ENCODE results near the gene SLC9A5.
A peak's percentile ranks its signal among the peaks of the same experiment; 100 is the strongest.

SLC9A5 gene

DNA sequence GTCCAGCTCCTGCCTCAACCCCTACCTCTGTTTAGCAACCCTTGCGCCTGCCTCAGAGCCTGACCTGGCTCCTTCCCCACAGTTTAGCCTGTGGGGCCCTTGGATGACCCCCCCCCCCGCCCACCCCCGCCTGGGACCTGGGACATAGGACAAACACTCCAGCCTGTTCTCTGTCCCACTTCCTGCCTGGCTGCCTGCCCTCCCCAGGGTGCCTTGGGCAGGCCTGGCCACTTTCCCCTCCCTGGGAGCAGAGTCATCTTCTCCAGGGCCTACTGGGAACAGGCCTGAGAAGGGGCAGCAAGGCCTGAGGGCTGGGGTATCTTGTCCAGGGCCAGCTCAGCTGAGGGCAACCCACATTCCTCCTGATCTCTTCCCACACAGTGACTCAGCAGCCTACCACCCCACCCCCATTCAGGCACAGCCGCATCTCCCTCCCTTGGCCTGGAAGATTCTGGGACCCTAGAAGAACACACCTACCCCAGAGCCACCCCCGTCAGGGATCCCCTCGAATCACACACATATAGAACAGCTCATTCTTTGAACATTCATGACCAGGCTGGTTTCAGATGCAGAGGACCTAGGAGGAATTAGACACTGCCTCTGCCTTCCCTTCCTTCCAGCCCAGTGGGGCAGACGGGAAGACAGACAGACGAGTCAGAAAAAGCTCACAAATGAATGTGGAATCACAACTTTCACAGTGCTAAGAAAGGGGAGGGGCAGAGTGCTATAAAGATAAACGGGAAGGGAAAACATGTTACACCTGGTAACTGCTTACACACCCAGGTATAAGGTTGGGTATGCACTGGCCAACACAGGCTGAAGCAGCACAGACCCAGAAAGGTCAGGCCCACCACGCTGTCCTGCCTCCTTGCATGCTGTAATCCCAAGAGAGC lies 7.5 kb upstream of the SLC9A5 start:
- peaks cover 47% of the 10 kb centered on the region for H3K79me2 ChIP-seq (ENCODE audit: control insufficient read depth, insufficient read depth, low read length, unreplicated experiment)
- peak overlapping the region; percentile 98 for H3K27ac ChIP-seq (ENCODE audit: low read depth, low read length)
- H3K4me3 ChIP-seq (ENCODE audit: low read depth, low read length) = peak overlapping the region; percentile 39; the same call in 1 of the 2 replicates
- peaks cover 18% of the 10 kb centered on the region; the same call in 1 of the 2 replicates for H3K36me3 ChIP-seq (ENCODE audit: insufficient read depth, low read length)
- no peaks in the 10 kb centered on the region for H3K27me3 ChIP-seq (ENCODE audit: insufficient read depth, low read length)
- peak overlapping the region; percentile 74 for H2AFZ ChIP-seq (ENCODE audit: low read length, unreplicated experiment)
- H3K4me1 ChIP-seq (ENCODE audit: control insufficient read depth, insufficient read depth, low read length, unreplicated experiment) = peaks cover 54% of the 10 kb centered on the region

DNA sequence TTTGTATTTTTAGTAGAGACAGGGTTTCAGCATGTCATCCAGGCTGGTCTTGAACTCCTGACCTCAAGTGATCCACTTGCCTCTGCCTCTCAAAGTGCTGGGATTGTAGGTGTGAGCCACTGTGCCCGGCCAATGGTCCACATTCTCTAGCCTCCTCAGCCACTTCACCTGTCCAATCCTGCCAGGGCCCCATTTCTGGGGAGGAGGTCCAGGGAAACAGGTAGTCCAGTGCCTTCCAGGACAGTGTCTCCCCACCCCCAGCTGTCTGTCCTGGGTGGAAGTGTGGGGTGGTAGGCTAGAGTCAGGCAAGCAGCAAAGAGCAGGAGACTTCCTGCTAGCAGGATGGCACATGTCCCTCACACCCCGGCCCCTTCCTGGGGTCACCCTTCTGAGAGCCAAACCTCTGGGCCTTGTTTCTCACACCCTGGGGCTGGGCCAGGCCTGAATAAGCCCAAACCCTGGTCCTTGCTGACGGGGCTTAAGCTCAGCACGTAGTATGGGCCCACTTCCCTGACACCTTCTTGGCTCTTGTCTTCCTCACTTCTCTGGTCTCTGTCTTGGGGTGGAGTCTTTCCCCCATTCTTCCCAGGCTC lies 6.5 kb upstream of the SLC9A5 start:
- H3K4me1 ChIP-seq (ENCODE audit: control insufficient read depth, insufficient read depth, low read length, unreplicated experiment) = peaks cover 54% of the 10 kb centered on the region
- H3K27me3 ChIP-seq (ENCODE audit: insufficient read depth, low read length) = no peaks in the 10 kb centered on the region
- peak overlapping the region; percentile 98 for H3K27ac ChIP-seq (ENCODE audit: low read depth, low read length)
- H2AFZ ChIP-seq (ENCODE audit: low read length, unreplicated experiment) = no peak overlapping the region
- H3K36me3 ChIP-seq (ENCODE audit: insufficient read depth, low read length) = peaks cover 10% of the 10 kb centered on the region; the same call in 1 of the 2 replicates
- H3K79me2 ChIP-seq (ENCODE audit: control insufficient read depth, insufficient read depth, low read length, unreplicated experiment) = peaks cover 54% of the 10 kb centered on the region
- H3K4me3 ChIP-seq (ENCODE audit: low read depth, low read length) = no peak overlapping the region

DNA sequence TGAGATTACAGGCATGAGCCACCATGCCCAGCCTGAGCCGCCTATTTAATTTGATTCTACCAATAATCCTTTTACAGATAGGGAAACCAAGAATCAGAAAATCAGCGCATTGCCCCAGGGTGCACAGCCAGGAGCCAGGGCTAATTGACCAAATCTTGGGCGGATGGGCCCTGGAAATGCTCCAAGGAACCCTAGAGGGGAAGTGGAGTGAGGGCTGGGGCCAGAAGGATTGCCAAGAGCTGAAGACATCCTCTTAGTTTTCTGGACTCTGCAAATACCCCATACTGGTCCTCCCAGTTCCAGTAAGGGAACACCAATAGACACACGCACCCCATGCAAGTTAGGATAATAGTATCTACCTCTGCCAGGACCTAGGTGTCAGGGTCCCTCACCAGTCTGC lies 5.3 kb upstream of the SLC9A5 start:
- no peak overlapping the region for H2AFZ ChIP-seq (ENCODE audit: low read length, unreplicated experiment)
- H3K4me3 ChIP-seq (ENCODE audit: low read depth, low read length) = peak overlapping the region; percentile 49
- H3K4me1 ChIP-seq (ENCODE audit: control insufficient read depth, insufficient read depth, low read length, unreplicated experiment) = peaks cover 60% of the 10 kb centered on the region
- H3K79me2 ChIP-seq (ENCODE audit: control insufficient read depth, insufficient read depth, low read length, unreplicated experiment) = peaks cover 52% of the 10 kb centered on the region
- H3K36me3 ChIP-seq (ENCODE audit: insufficient read depth, low read length) = peaks cover 2% of the 10 kb centered on the region; the same call in 1 of the 2 replicates
- H3K27me3 ChIP-seq (ENCODE audit: insufficient read depth, low read length) = no peaks in the 10 kb centered on the region
- peak overlapping the region; percentile 81 for H3K27ac ChIP-seq (ENCODE audit: low read depth, low read length)

DNA sequence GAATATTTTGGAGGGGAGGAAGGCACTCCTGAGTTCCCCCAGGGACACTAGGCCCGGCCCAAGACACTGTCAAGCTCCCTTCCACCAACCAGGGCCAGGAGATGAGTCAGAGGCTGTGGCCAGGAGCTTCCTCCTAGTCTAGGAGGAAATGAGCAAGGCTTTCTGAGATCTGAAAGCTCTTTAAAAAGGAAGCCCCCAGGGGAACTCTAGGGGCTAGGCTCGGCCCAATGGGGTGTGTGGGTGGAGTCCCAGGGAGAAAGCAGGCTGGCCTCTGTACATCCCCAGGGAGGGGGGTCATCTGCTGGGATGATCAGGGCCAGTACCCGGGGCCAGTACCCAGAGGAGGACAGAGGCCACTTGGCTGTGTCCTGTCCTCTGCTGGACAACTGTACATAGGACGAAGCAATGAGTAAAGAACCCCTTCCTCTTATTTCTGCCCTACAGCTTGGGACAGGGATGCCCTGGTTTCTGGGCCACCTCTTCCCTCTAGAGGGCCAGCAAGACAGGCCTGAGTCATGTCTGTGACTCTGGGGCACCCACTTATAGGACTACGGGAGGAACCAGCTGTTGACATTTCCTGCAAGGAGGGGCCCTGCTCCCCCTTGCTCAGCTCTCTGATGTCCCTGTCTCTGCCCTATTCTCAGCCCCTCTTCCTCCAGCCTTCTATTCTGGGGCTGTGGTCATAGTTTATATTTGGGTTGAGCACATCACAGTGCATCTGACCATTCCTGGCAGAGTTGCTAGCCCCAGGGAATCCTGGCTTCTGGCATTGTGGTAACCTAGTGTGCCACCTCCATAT lies 4.2 kb upstream of the SLC9A5 start:
- H3K4me1 ChIP-seq (ENCODE audit: control insufficient read depth, insufficient read depth, low read length, unreplicated experiment) = peaks cover 62% of the 10 kb centered on the region
- no peaks in the 10 kb centered on the region for H3K27me3 ChIP-seq (ENCODE audit: insufficient read depth, low read length)
- no peak overlapping the region for H2AFZ ChIP-seq (ENCODE audit: low read length, unreplicated experiment)
- peaks cover 41% of the 10 kb centered on the region for H3K79me2 ChIP-seq (ENCODE audit: control insufficient read depth, insufficient read depth, low read length, unreplicated experiment)
- peak overlapping the region; percentile 90 for H3K4me3 ChIP-seq (ENCODE audit: low read depth, low read length)
- H3K36me3 ChIP-seq (ENCODE audit: insufficient read depth, low read length) = no peaks in the 10 kb centered on the region
- H3K27ac ChIP-seq (ENCODE audit: low read depth, low read length) = peak overlapping the region; percentile 81

DNA sequence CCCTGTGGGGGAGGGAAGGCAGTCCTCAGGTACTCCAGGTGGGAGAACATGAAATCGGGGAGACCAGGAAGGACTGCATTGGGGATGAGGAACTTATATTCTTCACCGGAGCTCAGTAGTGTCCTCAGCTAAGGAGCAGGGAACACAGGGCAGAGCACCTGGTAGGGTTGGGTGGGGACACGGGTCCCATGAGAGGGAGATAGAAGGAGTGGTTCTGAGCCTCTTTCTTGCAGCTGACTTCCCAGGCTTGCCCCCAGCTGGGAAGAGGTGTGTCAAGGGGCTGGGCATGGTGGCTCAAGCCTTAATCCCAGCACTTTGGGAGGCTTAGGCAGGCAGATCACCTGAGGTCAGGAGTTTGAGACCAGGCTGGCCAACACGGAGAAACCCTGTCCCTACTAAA lies 3.6 kb upstream of the SLC9A5 start:
- no peaks in the 10 kb centered on the region for H3K36me3 ChIP-seq (ENCODE audit: insufficient read depth, low read length)
- peak overlapping the region; percentile 90 for H3K4me3 ChIP-seq (ENCODE audit: low read depth, low read length)
- peaks cover 36% of the 10 kb centered on the region for H3K79me2 ChIP-seq (ENCODE audit: control insufficient read depth, insufficient read depth, low read length, unreplicated experiment)
- H2AFZ ChIP-seq (ENCODE audit: low read length, unreplicated experiment) = no peak overlapping the region
- no peaks in the 10 kb centered on the region for H3K27me3 ChIP-seq (ENCODE audit: insufficient read depth, low read length)
- peaks cover 62% of the 10 kb centered on the region for H3K4me1 ChIP-seq (ENCODE audit: control insufficient read depth, insufficient read depth, low read length, unreplicated experiment)
- peak overlapping the region; percentile 81 for H3K27ac ChIP-seq (ENCODE audit: low read depth, low read length)

DNA sequence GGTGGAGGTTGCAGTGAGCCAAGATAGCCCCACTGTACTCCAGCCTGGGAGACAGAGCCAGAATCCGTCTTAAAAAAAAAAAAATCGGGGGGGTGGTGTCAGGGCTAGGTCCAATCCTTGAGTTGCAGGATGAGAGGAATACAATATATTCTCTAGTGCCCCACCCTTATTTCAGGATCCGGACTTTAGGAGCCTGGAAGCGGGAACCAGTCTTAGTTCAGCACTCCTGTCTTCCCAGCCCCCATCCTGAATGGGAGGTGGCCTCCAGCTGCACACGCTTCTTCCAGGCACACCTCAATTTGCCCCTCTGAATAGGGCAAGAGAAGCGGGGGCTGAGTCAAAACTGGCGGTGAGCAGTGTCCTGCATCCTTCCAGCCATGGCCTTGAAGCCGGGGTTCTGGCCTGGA lies 3.1 kb upstream of the SLC9A5 start:
- Histone ChIP-seq H2AFZ (ENCODE audit: low read length, unreplicated experiment) (no peak overlapping the region), H3K4me1 (ENCODE audit: control insufficient read depth, insufficient read depth, low read length, unreplicated experiment) (peaks cover 61% of the 10 kb centered on the region), H3K36me3 (ENCODE audit: insufficient read depth, low read length) (no peaks in the 10 kb centered on the region), H3K79me2 (ENCODE audit: control insufficient read depth, insufficient read depth, low read length, unreplicated experiment) (peaks cover 36% of the 10 kb centered on the region), H3K27me3 (ENCODE audit: insufficient read depth, low read length) (no peaks in the 10 kb centered on the region), H3K27ac (ENCODE audit: low read depth, low read length) (peak overlapping the region; percentile 81), H3K4me3 (ENCODE audit: low read depth, low read length) (peak overlapping the region; percentile 90)

DNA sequence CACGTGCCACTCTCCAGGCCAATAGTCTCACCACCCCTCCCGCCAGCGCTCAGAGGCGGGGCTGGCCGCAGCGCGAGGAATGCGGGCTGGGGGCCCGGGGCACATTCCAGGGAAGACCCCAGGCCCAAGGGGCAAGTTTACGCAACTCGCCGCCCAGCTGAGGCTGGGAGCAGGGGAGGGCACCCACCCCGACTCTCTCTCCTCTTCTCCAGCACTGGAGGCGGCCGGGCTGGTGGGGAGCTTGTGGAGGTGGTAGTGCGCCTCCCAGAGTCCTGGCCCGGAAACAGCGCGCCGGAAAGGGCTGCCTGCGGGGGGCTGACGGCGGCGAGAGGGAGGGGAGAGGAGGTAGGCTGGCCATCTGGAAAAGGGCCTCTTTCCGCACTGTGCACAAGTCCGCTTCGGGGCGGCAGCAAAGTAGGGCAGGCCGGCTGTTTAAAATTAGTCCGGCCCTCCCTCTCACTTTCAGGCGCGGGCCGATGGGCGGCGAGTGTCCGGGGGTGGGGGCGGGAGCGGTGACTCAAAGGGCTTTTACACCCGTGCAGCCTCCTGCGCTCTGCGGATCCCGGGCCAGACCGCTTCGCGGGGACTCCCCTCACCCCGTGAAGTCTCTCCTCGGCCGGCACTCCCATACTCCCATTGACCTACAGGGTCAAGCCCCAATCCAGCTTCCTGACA lies 2.6 kb upstream of the SLC9A5 start:
- Histone ChIP-seq H3K79me2 (ENCODE audit: control insufficient read depth, insufficient read depth, low read length, unreplicated experiment) (peaks cover 36% of the 10 kb centered on the region), H3K27me3 (ENCODE audit: insufficient read depth, low read length) (no peaks in the 10 kb centered on the region), H3K4me3 (ENCODE audit: low read depth, low read length) (peak overlapping the region; percentile 90), H3K36me3 (ENCODE audit: insufficient read depth, low read length) (no peaks in the 10 kb centered on the region), H3K27ac (ENCODE audit: low read depth, low read length) (peak overlapping the region; percentile 81), H3K4me1 (ENCODE audit: control insufficient read depth, insufficient read depth, low read length, unreplicated experiment) (peaks cover 56% of the 10 kb centered on the region), H2AFZ (ENCODE audit: low read length, unreplicated experiment) (no peak overlapping the region)

DNA sequence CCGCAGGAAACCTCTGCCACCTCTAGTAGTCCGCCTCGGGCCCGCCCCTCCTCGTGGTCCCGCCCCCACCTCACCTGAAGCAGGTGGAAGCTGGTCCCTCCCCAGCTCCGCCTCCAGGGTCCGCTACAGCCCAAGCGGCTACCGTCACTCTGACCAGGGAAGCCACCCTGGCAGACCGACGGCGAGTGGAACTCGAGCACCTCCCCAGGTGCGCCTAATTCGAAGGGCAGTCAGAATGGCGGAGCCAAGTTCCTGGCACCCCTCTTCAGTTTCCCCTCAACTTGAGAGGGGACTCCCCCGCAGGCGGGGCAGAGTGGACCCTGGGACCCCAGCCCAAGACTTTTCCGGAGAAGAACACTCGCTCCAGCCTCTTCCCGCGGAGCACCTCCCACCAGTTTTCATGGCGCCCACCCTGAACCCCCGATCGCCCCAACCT lies 2.0 kb upstream of the SLC9A5 start:
- H3K27ac ChIP-seq (ENCODE audit: low read depth, low read length) = peak overlapping the region; percentile 81
- H3K4me3 ChIP-seq (ENCODE audit: low read depth, low read length) = peak overlapping the region; percentile 90
- H3K4me1 ChIP-seq (ENCODE audit: control insufficient read depth, insufficient read depth, low read length, unreplicated experiment) = peaks cover 50% of the 10 kb centered on the region
- H2AFZ ChIP-seq (ENCODE audit: low read length, unreplicated experiment) = no peak overlapping the region
- no peaks in the 10 kb centered on the region for H3K27me3 ChIP-seq (ENCODE audit: insufficient read depth, low read length)
- H3K79me2 ChIP-seq (ENCODE audit: control insufficient read depth, insufficient read depth, low read length, unreplicated experiment) = peaks cover 35% of the 10 kb centered on the region
- no peaks in the 10 kb centered on the region for H3K36me3 ChIP-seq (ENCODE audit: insufficient read depth, low read length)

DNA sequence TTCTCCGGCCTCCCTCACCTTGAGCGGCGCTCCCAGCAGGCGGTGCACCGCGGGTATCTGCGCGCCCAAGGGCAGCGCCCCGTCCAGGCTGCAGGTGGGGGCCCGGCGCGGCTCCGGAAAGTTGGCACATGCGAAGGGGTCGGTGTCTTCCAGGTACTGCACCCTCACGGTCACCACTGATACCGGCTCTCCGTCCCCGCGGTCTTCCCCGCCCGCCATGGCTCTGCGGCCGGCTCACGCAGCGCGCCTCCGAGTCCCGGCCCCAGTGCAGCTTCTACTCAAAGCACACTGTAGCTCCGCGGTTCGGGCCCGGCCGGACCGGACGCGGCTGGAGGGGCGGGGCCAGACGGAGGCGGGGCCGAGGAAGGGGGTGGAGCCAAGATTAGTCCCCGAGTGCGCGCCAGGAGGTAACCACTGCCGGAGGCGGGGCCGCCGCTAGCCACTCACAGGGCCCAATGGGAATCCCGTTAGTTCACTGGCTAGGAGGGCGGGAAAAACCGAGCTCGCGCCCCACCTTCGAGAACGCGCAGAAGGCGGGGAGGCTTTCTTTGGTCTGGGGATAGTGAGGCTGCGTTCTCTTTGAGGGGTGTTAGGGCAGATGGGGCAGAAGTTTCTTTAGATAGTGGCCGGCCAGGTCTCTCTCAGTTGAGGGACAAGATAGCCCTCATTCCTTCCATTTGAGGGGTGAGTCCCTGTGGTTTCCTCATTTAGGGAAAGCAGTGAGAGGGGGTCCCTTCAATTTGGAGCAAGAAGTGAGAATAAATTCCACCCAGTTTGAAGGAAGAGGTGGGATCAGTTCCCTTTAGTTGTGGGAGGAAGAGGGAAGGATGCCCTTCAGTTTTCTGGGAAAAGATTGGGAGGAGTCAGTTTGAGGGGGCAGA lies 1.3 kb upstream of the SLC9A5 start, which contains the start of gene FHOD1:
FHOD1 (minus strand) TSS at position 290 of the 881 bp plus-strand sequence; CDS start at position 219, 71 bp downstream.
- no peaks in the 10 kb centered on the region for H3K36me3 ChIP-seq (ENCODE audit: insufficient read depth, low read length)
- H3K27me3 ChIP-seq (ENCODE audit: insufficient read depth, low read length) = no peaks in the 10 kb centered on the region
- peaks cover 44% of the 10 kb centered on the region for H3K4me1 ChIP-seq (ENCODE audit: control insufficient read depth, insufficient read depth, low read length, unreplicated experiment)
- peak within 1 kb of the TSS; percentile 81 for H3K27ac ChIP-seq (ENCODE audit: low read depth, low read length)
- peak within 1 kb of the TSS; percentile 90 for H3K4me3 ChIP-seq (ENCODE audit: low read depth, low read length)
- peaks cover 29% of the 10 kb centered on the region for H3K79me2 ChIP-seq (ENCODE audit: control insufficient read depth, insufficient read depth, low read length, unreplicated experiment)
- peak within 1 kb of the TSS; percentile 83 for H2AFZ ChIP-seq (ENCODE audit: low read length, unreplicated experiment)
